ENCODE results near the gene NTM.
A peak's percentile ranks its signal among the peaks of the same experiment; 100 is the strongest.

The NTM gene

DNA sequence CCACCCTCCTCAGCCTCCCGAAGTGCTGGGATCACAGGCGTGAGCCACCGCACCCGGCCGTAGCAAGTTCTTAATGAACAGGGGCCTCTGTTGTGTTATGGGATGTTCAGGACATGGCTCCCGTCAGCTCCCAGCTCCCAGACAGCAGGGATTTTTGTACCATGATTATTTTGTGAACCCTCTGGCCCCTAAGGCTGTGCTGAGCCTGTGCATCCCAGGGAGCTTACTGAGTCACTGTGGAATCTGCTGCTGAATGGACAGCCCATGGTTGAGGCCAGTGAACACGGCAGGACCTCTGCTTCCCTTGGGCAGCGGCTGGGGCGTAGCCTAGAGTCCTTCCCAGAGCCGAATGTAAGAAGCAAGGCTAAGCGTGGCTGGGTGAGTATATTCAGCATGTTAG lies 245.2 kb downstream of the NTM start:
- TF ChIP-seq POLR2AphosphoS5 (IDR thresholded peaks at IDR 0.05; ENCODE audit: low read depth, low read length) (no peak), POLR2A (IDR thresholded peaks at IDR 0.05; ENCODE audit: low read depth, low read length) (no peak), TAF1 (IDR thresholded peaks at IDR 0.05; ENCODE audit: borderline replicate concordance, low read depth, low read length) (no peak)
- FAIRE-seq = no peak
- no peak for DNase-seq (ENCODE audit: insufficient read length)

- DNase-seq (ENCODE audit: insufficient read length) (no peak), FAIRE-seq (peak; percentile 17)
- TF ChIP-seq POLR2AphosphoS5 (IDR thresholded peaks at IDR 0.05; ENCODE audit: low read depth, low read length) (no peak), POLR2A (IDR thresholded peaks at IDR 0.05; ENCODE audit: low read depth, low read length) (no peak), TAF1 (IDR thresholded peaks at IDR 0.05; ENCODE audit: borderline replicate concordance, low read depth, low read length) (no peak)
Measured at GRCh38 chr11:131616481-131617140, 246.2 kb downstream of the NTM start.

GRCh38 chr11:131618201-131618600 lies 247.8 kb downstream of the NTM start:
- no peak for FAIRE-seq
- TF ChIP-seq POLR2AphosphoS5 (IDR thresholded peaks at IDR 0.05; ENCODE audit: low read depth, low read length) (no peak), TAF1 (IDR thresholded peaks at IDR 0.05; ENCODE audit: borderline replicate concordance, low read depth, low read length) (no peak), POLR2A (IDR thresholded peaks at IDR 0.05; ENCODE audit: low read depth, low read length) (no peak)
- no peak for DNase-seq (ENCODE audit: insufficient read length)

DNA sequence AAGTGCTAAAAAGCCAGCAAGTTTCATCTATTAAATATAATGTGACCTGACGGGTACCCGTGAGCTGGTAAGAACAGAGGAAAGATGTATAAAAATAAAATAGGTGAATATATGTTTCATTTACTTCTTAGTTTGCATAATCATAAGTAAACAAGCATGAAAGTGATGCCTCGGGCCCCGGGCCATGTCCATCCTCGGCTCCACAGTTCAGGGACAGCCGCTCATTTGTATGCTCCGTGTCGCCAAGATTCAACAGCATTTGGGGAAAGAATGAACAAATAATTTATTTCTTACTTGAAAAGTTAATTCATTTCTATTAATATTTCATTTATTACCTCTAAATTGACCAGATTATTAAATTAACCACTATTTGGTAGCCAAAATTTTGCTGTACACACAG lies 251.8 kb downstream of the NTM start:
- no peak for FAIRE-seq
- DNase-seq (ENCODE audit: insufficient read length) = no peak
- TF ChIP-seq TAF1 (IDR thresholded peaks at IDR 0.05; ENCODE audit: borderline replicate concordance, low read depth, low read length) (no peak), POLR2AphosphoS5 (IDR thresholded peaks at IDR 0.05; ENCODE audit: low read depth, low read length) (no peak), POLR2A (IDR thresholded peaks at IDR 0.05; ENCODE audit: low read depth, low read length) (no peak)

DNA sequence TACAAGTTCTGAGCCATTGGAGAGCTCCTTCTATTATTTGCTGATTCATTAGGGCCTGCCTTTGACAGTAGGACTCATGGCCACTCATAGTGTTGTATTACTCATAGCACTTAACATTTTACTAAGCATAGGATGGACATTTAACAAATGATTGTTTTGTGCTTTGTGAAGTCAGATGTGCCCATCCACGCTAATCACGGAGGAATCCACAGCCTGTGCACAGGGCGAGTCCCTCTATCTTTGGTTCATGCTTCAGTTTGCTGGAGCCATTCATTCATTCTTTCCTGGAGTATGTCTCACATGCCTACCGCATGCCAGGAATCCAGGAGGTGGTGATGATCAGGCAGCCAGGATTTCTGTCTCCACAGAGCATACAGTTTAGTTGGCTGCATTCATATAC lies 254.1 kb downstream of the NTM start:
- FAIRE-seq (no peak), DNase-seq (ENCODE audit: insufficient read length) (no peak)
- TF ChIP-seq POLR2A (IDR thresholded peaks at IDR 0.05; ENCODE audit: low read depth, low read length) (no peak), TAF1 (IDR thresholded peaks at IDR 0.05; ENCODE audit: borderline replicate concordance, low read depth, low read length) (no peak), POLR2AphosphoS5 (IDR thresholded peaks at IDR 0.05; ENCODE audit: low read depth, low read length) (no peak)

- FAIRE-seq (no peak), DNase-seq (ENCODE audit: insufficient read length) (no peak)
- no peak for TF ChIP-seq POLR2A (IDR thresholded peaks at IDR 0.05; ENCODE audit: low read depth, low read length)
- TF ChIP-seq TAF1 (IDR thresholded peaks at IDR 0.05; ENCODE audit: borderline replicate concordance, low read depth, low read length) = no peak
- TF ChIP-seq POLR2AphosphoS5 (IDR thresholded peaks at IDR 0.05; ENCODE audit: low read depth, low read length) = no peak
Measured at GRCh38 chr11:131626788-131627187, 256.4 kb downstream of the NTM start.

DNA sequence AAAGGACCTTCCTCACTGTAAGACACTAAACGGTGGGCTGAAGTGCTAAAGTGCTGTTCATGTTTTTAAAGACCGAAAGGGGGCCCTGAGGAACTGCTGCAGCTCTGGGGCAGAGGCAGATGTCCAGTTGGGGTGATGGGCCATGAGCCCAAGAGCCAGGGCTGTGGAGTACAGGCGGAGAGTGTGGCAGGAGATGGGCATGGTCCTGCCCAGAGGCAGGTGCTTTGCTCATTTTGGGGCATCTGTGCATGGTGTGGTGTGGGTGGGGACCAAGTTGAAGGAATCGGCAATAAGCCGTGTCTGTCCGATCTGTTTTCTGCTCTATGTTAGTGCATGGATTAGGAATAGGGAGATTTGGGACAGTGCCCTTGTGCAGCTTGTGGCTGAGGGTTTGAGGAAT lies 258.3 kb downstream of the NTM start:
- FAIRE-seq = no peak
- DNase-seq (ENCODE audit: insufficient read length) = no peak
- TF ChIP-seq TAF1 (IDR thresholded peaks at IDR 0.05; ENCODE audit: borderline replicate concordance, low read depth, low read length) (no peak), POLR2A (IDR thresholded peaks at IDR 0.05; ENCODE audit: low read depth, low read length) (no peak), POLR2AphosphoS5 (IDR thresholded peaks at IDR 0.05; ENCODE audit: low read depth, low read length) (no peak)

DNA sequence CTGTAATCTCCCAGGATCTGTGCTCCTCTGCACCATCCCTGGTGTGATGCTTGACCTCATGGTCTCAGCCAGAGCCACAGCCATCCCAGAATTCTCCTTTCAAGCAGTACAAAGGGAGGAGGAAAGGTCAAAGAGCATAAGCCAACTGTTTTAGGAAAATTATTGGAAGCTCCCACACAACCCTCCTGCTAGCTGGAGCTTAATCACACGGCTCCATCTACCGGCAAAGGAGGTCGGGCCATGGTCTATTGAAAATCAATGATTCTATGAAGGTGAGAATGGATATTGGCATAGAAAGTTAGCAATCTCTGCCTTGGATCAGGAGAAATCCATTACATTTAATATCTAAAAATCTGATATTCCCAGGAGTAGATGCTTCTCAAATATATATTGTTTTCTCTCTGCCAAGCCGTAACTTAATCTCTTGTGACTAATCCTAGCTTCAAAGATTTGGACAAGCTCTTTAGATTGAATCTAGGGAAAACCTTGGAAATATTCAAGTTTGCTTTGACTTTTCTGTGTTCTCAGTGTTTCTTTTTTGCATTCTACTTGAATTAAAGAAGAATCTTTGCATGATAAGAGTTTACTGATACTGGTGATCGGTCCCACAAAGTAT lies 259.6 kb downstream of the NTM start:
- DNase-seq (ENCODE audit: insufficient read length) (no peak), FAIRE-seq (no peak)
- TF ChIP-seq POLR2A (IDR thresholded peaks at IDR 0.05; ENCODE audit: low read depth, low read length) (no peak), TAF1 (IDR thresholded peaks at IDR 0.05; ENCODE audit: borderline replicate concordance, low read depth, low read length) (no peak), POLR2AphosphoS5 (IDR thresholded peaks at IDR 0.05; ENCODE audit: low read depth, low read length) (no peak)

DNA sequence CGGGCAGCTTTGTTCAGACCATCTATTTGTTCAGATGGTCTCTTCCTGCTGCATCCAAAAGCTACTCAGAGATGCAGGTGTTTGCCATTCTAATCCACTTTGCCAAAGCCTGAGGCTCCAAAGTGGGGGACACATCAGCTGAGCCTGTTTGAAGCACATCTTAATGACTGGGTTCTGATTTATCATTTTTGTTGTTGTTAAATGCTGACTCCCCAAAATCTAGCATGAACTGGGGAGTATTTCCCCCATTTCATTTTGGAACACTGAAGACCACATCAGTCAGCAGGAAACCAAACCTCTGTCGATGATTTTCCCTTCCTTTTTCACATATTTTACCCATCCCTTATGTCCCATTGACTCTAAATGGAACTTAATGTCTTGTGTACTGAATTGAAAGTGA lies 262.6 kb downstream of the NTM start:
- TF ChIP-seq POLR2AphosphoS5 (IDR thresholded peaks at IDR 0.05; ENCODE audit: low read depth, low read length) (no peak), TAF1 (IDR thresholded peaks at IDR 0.05; ENCODE audit: borderline replicate concordance, low read depth, low read length) (no peak), POLR2A (IDR thresholded peaks at IDR 0.05; ENCODE audit: low read depth, low read length) (no peak)
- FAIRE-seq = no peak
- no peak for DNase-seq (ENCODE audit: insufficient read length)

DNA sequence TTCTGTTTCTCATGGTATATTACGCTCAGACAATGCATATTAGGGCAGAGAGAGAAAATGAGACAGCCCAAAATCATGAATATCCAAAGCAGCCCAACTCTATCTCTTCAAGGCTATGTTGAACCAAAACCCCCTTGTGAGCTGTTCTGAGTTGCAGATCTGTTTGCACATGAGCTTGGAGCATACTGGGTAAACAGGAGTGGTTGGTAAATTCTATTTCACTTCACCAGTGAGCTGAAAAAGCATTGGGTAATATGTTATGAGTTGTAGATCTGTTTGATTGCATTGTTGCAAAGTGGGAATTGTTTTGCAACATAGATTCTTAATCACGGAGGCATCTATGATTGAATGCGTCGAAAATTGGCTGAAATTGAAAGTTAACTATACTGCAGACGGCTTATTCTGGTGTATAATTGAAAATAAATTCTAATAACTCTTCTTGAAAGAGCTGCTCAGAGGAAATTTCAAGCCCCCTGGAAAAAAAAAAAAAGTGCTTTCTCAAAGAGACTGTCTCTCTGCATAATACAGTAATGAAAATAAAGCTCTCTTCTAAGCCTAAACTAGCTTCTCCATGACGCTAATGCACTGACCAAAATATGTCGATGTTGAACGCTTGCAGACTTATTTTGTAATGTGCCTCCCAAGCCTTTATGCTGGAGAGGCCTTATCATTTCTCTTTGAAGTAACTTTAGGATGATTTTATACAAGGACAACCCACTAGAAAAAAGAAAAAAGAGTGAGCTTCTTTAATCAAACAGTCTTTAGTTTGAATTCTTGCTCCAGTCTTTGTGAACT lies 263.7 kb downstream of the NTM start:
- TF ChIP-seq POLR2A (IDR thresholded peaks at IDR 0.05; ENCODE audit: low read depth, low read length) (no peak), TAF1 (IDR thresholded peaks at IDR 0.05; ENCODE audit: borderline replicate concordance, low read depth, low read length) (no peak), POLR2AphosphoS5 (IDR thresholded peaks at IDR 0.05; ENCODE audit: low read depth, low read length) (no peak)
- FAIRE-seq (no peak), DNase-seq (ENCODE audit: insufficient read length) (no peak)

GRCh38 chr11:131637469-131638175 lies 267.2 kb downstream of the NTM start:
- FAIRE-seq (no peak), DNase-seq (ENCODE audit: insufficient read length) (no peak)
- TF ChIP-seq TAF1 (IDR thresholded peaks at IDR 0.05; ENCODE audit: borderline replicate concordance, low read depth, low read length) = no peak
- TF ChIP-seq POLR2A (IDR thresholded peaks at IDR 0.05; ENCODE audit: low read depth, low read length) = no peak
- TF ChIP-seq POLR2AphosphoS5 (IDR thresholded peaks at IDR 0.05; ENCODE audit: low read depth, low read length) = no peak

All from GM12892 (cell line).